ENCODE results near the gene CCDC148.

CCDC148 gene

DNA sequence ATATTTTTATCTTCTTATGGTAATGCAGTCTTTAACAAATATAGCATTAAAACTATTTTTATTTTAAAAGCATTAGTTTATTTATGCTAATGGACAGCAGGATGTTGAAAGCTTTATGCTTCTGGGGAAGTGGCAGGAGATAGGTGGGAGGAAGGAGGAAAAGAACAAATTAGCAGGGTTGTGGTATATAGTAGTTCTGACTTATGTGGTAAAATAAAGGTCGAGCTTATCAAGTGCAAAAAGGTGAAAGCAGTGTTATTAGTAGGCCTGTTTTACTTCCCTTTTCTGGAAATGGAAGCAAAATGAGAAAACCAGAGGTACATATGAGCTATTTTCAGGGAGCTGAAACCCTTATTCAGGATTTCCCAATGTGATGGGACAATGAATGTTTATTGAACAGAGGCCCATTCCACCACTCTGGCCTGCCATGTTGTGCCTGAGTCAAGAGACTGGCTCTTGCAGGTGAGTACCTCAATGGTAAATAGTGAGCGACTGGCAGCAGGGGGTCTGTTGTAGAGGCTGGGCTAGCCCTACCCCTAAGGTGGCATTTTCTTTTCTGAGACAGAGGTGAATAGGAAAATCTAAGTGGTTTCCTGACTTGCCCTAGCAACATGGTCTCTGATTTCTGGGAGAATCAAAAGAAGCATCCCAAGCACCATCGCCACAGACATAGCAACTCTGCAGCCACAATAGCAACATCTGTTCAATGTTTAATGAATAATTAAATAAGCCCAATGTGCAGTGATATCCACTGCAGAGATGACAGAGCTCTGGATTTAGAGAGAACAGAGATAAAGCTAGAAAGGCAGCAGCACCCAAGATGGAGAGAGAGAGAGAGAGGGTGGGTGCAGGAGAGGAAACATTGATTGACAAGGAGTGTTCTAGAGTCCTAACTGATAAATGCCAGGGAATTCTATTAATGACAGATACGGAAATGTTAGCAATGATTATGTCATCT lies 235.2 kb downstream of the CCDC148 start:
- Histone ChIP-seq H3K27me3 (ENCODE audit: low read depth, low read length) (no peaks in the 10 kb centered on the region), H3K4me1 (ENCODE audit: low read length) (peaks cover 18% of the 10 kb centered on the region), H3K27ac (ENCODE audit: low read length) (no peak overlapping the region), H3K9ac (ENCODE audit: low read length) (no peak overlapping the region), H3K4me3 (ENCODE audit: low read length) (no peak overlapping the region), H3K9me3 (ENCODE audit: insufficient read depth, low read length) (no peaks in the 10 kb centered on the region), H3K4me2 (ENCODE audit: low read length) (no peak overlapping the region), H4K20me1 (ENCODE audit: insufficient read depth, low read length) (no peaks in the 10 kb centered on the region), H2AFZ (ENCODE audit: low read depth, low read length) (no peak overlapping the region), H3K36me3 (replicated peaks; ENCODE audit: low read depth, low read length) (no peaks in the 10 kb centered on the region), H3K79me2 (ENCODE audit: low read length) (no peaks in the 10 kb centered on the region)
- TF ChIP-seq EZH2phosphoT487 (IDR thresholded peaks at IDR 0.05; ENCODE audit: low read depth): no peak
- TF ChIP-seq, protein P1, sequence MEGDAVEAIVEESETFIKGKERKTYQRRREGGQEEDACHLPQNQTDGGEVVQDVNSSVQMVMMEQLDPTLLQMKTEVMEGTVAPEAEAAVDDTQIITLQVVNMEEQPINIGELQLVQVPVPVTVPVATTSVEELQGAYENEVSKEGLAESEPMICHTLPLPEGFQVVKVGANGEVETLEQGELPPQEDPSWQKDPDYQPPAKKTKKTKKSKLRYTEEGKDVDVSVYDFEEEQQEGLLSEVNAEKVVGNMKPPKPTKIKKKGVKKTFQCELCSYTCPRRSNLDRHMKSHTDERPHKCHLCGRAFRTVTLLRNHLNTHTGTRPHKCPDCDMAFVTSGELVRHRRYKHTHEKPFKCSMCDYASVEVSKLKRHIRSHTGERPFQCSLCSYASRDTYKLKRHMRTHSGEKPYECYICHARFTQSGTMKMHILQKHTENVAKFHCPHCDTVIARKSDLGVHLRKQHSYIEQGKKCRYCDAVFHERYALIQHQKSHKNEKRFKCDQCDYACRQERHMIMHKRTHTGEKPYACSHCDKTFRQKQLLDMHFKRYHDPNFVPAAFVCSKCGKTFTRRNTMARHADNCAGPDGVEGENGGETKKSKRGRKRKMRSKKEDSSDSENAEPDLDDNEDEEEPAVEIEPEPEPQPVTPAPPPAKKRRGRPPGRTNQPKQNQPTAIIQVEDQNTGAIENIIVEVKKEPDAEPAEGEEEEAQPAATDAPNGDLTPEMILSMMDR (IDR thresholded peaks at IDR 0.05; ENCODE audit: low read depth, low read length): no peak

- Histone ChIP-seq H3K4me1 (ENCODE audit: low read length) (peaks cover 29% of the 10 kb centered on the region), H3K36me3 (replicated peaks; ENCODE audit: low read depth, low read length) (no peaks in the 10 kb centered on the region), H3K9ac (ENCODE audit: low read length) (no peak overlapping the region), H3K27ac (ENCODE audit: low read length) (no peak overlapping the region), H4K20me1 (ENCODE audit: insufficient read depth, low read length) (no peaks in the 10 kb centered on the region), H3K79me2 (ENCODE audit: low read length) (no peaks in the 10 kb centered on the region), H3K4me3 (ENCODE audit: low read length) (no peak overlapping the region), H3K9me3 (ENCODE audit: insufficient read depth, low read length) (no peaks in the 10 kb centered on the region), H3K4me2 (ENCODE audit: low read length) (no peak overlapping the region), H3K27me3 (ENCODE audit: low read depth, low read length) (no peaks in the 10 kb centered on the region), H2AFZ (ENCODE audit: low read depth, low read length) (no peak overlapping the region)
- TF ChIP-seq, protein P1 (IDR thresholded peaks at IDR 0.05; ENCODE audit: low read depth, low read length): no peak
- no peak for TF ChIP-seq EZH2phosphoT487 (IDR thresholded peaks at IDR 0.05; ENCODE audit: low read depth)
Observed at GRCh38 chr2:158217593-158217992, 239.0 kb downstream of the CCDC148 start.

- Histone ChIP-seq H3K9me3 (ENCODE audit: insufficient read depth, low read length) (no peaks in the 10 kb centered on the region), H3K4me3 (ENCODE audit: low read length) (no peak overlapping the region), H4K20me1 (ENCODE audit: insufficient read depth, low read length) (no peaks in the 10 kb centered on the region), H3K9ac (ENCODE audit: low read length) (no peak overlapping the region), H2AFZ (ENCODE audit: low read depth, low read length) (no peak overlapping the region), H3K4me2 (ENCODE audit: low read length) (peak overlapping the region; percentile 23), H3K36me3 (replicated peaks; ENCODE audit: low read depth, low read length) (no peaks in the 10 kb centered on the region), H3K4me1 (ENCODE audit: low read length) (peaks cover 11% of the 10 kb centered on the region), H3K79me2 (ENCODE audit: low read length) (no peaks in the 10 kb centered on the region), H3K27ac (ENCODE audit: low read length) (no peak overlapping the region), H3K27me3 (ENCODE audit: low read depth, low read length) (no peaks in the 10 kb centered on the region)
- TF ChIP-seq, protein P1 (IDR thresholded peaks at IDR 0.05; ENCODE audit: low read depth, low read length): no peak
- no peak for TF ChIP-seq EZH2phosphoT487 (IDR thresholded peaks at IDR 0.05; ENCODE audit: low read depth)
Observed at GRCh38 chr2:158214431-158214830, 242.1 kb downstream of the CCDC148 start.

DNA sequence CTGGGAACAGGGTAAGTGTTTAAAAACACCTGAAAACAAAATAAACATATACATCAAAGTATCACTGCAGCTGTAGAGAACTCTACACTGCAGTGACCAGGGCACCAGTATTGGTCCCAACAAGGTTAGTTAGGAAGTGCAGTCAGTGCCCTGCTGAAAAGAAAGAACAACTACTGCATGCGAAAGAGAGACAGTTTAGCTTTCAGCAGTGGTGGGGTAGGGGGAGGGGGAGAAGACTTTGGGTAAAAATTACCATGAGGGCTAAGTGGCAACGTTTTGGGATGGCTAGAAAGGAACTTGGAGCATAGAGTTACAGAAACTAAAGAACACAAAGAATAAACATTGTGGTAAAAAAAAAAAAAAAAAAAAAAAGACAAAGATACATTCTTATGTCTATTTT lies 242.8 kb downstream of the CCDC148 start:
- H3K27me3 ChIP-seq (ENCODE audit: low read depth, low read length): no peaks in the 10 kb centered on the region
- TF ChIP-seq, protein P1 (IDR thresholded peaks at IDR 0.05; ENCODE audit: low read depth, low read length): no peak
- no peak for TF ChIP-seq EZH2phosphoT487 (IDR thresholded peaks at IDR 0.05; ENCODE audit: low read depth)
- no peaks in the 10 kb centered on the region for H4K20me1 ChIP-seq (ENCODE audit: insufficient read depth, low read length)
- peaks cover 11% of the 10 kb centered on the region for H3K4me1 ChIP-seq (ENCODE audit: low read length)
- H3K36me3 ChIP-seq (replicated peaks; ENCODE audit: low read depth, low read length): no peaks in the 10 kb centered on the region
- no peak overlapping the region for H2AFZ ChIP-seq (ENCODE audit: low read depth, low read length)
- no peaks in the 10 kb centered on the region for H3K9me3 ChIP-seq (ENCODE audit: insufficient read depth, low read length)
- H3K4me2 ChIP-seq (ENCODE audit: low read length): no peak overlapping the region
- H3K4me3 ChIP-seq (ENCODE audit: low read length): no peak overlapping the region
- no peaks in the 10 kb centered on the region for H3K79me2 ChIP-seq (ENCODE audit: low read length)
- no peak overlapping the region for H3K27ac ChIP-seq (ENCODE audit: low read length)
- H3K9ac ChIP-seq (ENCODE audit: low read length): no peak overlapping the region
